OCI-LY7 (cell line): Measurements from ENCODE around the gene PKLR. TPM values are rescaled to one million over a fixed set of nuclear protein-coding genes. Genes with fewer than 3 reads are reported as not detected.
A peak's percentile ranks its signal among the peaks of the same experiment; 100 is the strongest.

Experiments
- BruUV-seq: library from RNA; stranded (reverse); fragments of 400-500 nt; replicated peaks from 2 replicates; lab custom pipeline; 2021; lab: Mats Ljungman, UMichigan
- CTCF ChIA-PET: fragments of 300-600 bp; sonication (Branson Sonifier 250); formaldehyde crosslinking; loops from one replicate; lab custom pipeline; 2022; ENCODE audit warnings: antibody characterized with exemption; ENCODE audit not compliant: unreplicated experiment; lab: Charles Lee
- POLR2A ChIA-PET: fragments of 300-600 bp; sonication (Branson Sonifier 250); formaldehyde crosslinking; loops from one replicate; lab custom pipeline; 2022; ENCODE audit warnings: antibody characterized with exemption; lab: Charles Lee
- DNase-seq: peaks from one replicate; pipeline ENCODE4 v3.0.0-alpha.2; 2015; ENCODE audit warnings: low spot score
- H2AFZ ChIP-seq: fragments of 200-600 bp; sonication (generic), shearing (Covaris generic); 2 replicates; pipeline ENCODE4 v1.6.1; 2014; ENCODE audit warnings: mild to moderate bottlenecking, antibody characterized with exemption, low read length, moderate library complexity
- H3K27ac ChIP-seq: fragments of 200-600 bp; sonication (generic); 2 replicates; pipeline ENCODE4 v1.5.1; 2014; ENCODE audit warnings: mixed run types, low read depth, mild to moderate bottlenecking, moderate library complexity, low read length, inconsistent platforms; ENCODE audit not compliant: poor library complexity, severe bottlenecking
- H3K36me3 ChIP-seq: fragments of 200-600 bp; sonication (generic); 2 replicates; pipeline ENCODE4 v1.6.1; 2014; ENCODE audit warnings: mild to moderate bottlenecking, antibody characterized with exemption, low read length, moderate library complexity, mixed read lengths; ENCODE audit not compliant: insufficient read depth
- H3K4me1 ChIP-seq: fragments of 200-600 bp; sonication (generic); 2 replicates; pipeline ENCODE4 v1.5.1; 2014; ENCODE audit warnings: mild to moderate bottlenecking, low read length; ENCODE audit not compliant: insufficient read depth, poor library complexity, severe bottlenecking
- H3K4me2 ChIP-seq: fragments of 200-600 bp; sonication (generic); 2 replicates; pipeline ENCODE4 v1.6.1; 2014; ENCODE audit warnings: mild to moderate bottlenecking, low read length
- H3K4me3 ChIP-seq: fragments of 200-600 bp; sonication (generic); 2 replicates; pipeline ENCODE4 v1.5.1; 2014; ENCODE audit warnings: mild to moderate bottlenecking, low read depth, low read length; ENCODE audit not compliant: poor library complexity, severe bottlenecking
- H3K79me2 ChIP-seq: fragments of 200-600 bp; sonication (generic); 2 replicates; pipeline ENCODE4 v1.6.1; 2016; ENCODE audit warnings: low read depth, mild to moderate bottlenecking, low read length, moderate library complexity, mixed read lengths; ENCODE audit not compliant: insufficient read depth
- H3K9me2 ChIP-seq: fragments of 200-600 bp; sonication (generic); 2 replicates; pipeline ENCODE4 v1.6.1; 2016; ENCODE audit warnings: mild to moderate bottlenecking, low read length, mixed read lengths; ENCODE audit not compliant: insufficient read depth
- H3K9me3 ChIP-seq: fragments of 200-600 bp; sonication (generic); 2 replicates; pipeline ENCODE4 v1.6.1; 2014; ENCODE audit warnings: mild to moderate bottlenecking, mixed run types, low read length, mixed read lengths
- H4K20me1 ChIP-seq: fragments of 200-600 bp; sonication (generic); 2 replicates; pipeline ENCODE4 v1.6.1; 2014; ENCODE audit warnings: mild to moderate bottlenecking, antibody characterized with exemption, low read length, moderate library complexity, mixed read lengths; ENCODE audit not compliant: insufficient read depth
- EZH2phosphoT487 ChIP-seq: fragments of 200-600 bp; sonication (generic); IDR thresholded peaks from 2 replicates; pipeline ENCODE4 v1.6.1; 2018; ENCODE audit warnings: low read depth, borderline replicate concordance, mild to moderate bottlenecking, mixed run types, antibody characterized with exemption, low read length, moderate library complexity, mixed read lengths
- intact Hi-C: fragments of 100-400 bp; cut with micrococcal nuclease; formaldehyde crosslinking; loops from one replicate; pipeline ENCODE4 v1.10.0; 2022; ENCODE audit not compliant: unreplicated experiment
- total RNA-seq, 2 experiments: library from RNA; depleted of rRNA in 1 of 2; stranded (reverse); fragments of >200 nt in 1 of 2; shearing (Covaris generic) in 1 of 2; gene quantifications; 2 replicates each; pipeline ENCODE4 v1.2.3, GENCODE V29; 2014 to 2022
- TF ChIP-seq, protein P1 (sequence below): fragments of 200-600 bp; sonication (generic); conservative IDR thresholded peaks from 2 replicates; pipeline ENCODE4 v1.5.1; 2014; ENCODE audit warnings: mild to moderate bottlenecking, antibody characterized with exemption, low read length, moderate library complexity, mixed read lengths

PKLR gene
- total RNA-seq, 2 experiments from 2014 or later, result 0.19 to 0.51 TPM

DNA sequence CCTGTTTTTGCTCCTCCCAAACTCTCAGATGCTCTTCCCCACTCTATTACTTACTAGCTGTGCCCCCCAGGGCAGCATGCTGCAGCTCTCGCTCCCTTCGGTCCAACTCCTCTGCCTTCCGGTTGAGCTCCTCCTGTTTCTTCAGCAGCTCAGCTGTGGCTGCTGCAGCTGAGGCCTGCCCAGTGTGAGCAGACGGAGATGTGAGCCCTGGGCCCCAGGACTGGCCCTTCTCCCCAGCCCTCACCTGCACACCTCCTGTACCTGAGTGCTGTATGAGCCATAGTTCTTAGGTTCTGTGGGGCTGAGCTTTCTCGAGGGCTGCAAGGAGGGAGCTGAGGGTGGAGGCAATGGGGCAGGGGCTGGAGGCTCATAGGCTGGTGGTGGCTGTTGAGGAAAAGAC, 41.0 kb downstream of the PKLR start:
- no peak overlapping the region for H3K27ac ChIP-seq
- H3K79me2 ChIP-seq, result peaks cover 19% of the 10 kb centered on the region; the same call in 1 of the 2 replicates
- no peak for TF ChIP-seq EZH2phosphoT487
- TF ChIP-seq, protein P1, sequence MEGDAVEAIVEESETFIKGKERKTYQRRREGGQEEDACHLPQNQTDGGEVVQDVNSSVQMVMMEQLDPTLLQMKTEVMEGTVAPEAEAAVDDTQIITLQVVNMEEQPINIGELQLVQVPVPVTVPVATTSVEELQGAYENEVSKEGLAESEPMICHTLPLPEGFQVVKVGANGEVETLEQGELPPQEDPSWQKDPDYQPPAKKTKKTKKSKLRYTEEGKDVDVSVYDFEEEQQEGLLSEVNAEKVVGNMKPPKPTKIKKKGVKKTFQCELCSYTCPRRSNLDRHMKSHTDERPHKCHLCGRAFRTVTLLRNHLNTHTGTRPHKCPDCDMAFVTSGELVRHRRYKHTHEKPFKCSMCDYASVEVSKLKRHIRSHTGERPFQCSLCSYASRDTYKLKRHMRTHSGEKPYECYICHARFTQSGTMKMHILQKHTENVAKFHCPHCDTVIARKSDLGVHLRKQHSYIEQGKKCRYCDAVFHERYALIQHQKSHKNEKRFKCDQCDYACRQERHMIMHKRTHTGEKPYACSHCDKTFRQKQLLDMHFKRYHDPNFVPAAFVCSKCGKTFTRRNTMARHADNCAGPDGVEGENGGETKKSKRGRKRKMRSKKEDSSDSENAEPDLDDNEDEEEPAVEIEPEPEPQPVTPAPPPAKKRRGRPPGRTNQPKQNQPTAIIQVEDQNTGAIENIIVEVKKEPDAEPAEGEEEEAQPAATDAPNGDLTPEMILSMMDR, result no peak
- no peaks in the 10 kb centered on the region for H3K9me3 ChIP-seq
- no peaks in the 10 kb centered on the region for H4K20me1 ChIP-seq
- no peak for DNase-seq
- intact Hi-C loops, result loop anchor here (5.0 kb wide), 1 partner anchor 53 kb away; the partner anchor contains the start of genes MTX1 and THBS3
- BruUV-seq, result no TSS peak
- peak overlapping the region; percentile 73 for H3K4me2 ChIP-seq
- H3K9me2 ChIP-seq, result no peaks in the 10 kb centered on the region
- H3K36me3 ChIP-seq, result peaks cover 73% of the 10 kb centered on the region
- ChIA-PET POLR2A (interaction anchor here (2.3 kb wide), 1 partner anchor 13 kb away, joined by 13 read pairs; the partner anchor contains the start of gene CLK2), CTCF (interaction anchor here (3.4 kb wide), 1 partner anchor 9 kb away, joined by 10 read pairs; no protein-coding TSS in a partner anchor)
- H2AFZ ChIP-seq, result no peak overlapping the region
- H3K4me1 ChIP-seq, result peaks cover 23% of the 10 kb centered on the region
- no peak overlapping the region for H3K4me3 ChIP-seq

DNA sequence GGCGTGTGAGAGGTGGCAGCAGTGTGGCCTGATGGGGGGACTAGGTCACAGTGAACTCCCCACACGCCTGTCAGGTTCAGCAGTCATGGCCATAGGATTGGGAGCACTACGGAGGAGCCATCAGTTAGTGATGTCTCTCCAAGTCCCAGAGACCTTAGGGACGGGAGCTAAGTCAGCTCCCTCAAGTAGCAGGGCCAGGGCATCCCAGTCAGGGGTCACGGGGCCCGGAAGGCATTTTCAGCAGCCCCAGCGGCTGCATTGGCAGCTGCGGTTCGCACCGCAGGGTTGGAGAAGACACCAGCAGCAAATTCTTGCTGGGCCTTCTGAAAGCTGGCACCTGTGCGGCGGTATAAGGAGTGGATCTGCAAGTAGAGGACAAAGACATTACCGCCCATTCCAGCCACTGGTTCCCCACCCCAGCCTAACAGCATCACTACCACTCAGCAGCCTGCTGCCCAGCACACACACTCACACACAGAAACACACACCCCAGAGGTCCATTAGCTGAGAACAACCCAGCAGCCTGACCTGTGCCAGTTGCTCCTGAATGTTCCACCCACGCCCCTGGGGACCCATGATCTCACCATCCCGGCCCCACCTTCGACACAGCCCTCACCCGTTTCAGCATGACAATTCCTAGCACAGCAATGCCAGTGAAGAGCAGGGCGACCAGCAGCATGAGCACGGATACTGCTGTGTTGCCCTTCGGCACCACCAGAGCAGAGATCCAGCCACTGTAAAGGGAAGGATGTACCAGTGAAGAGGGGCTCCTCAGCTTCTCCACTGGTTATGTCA, 45.0 kb downstream of the PKLR start:
- Histone ChIP-seq H2AFZ (no peak overlapping the region), H3K79me2 (peaks cover 12% of the 10 kb centered on the region; the same call in 1 of the 2 replicates), H3K36me3 (peaks cover 44% of the 10 kb centered on the region), H3K4me3 (no peak overlapping the region), H3K9me3 (no peaks in the 10 kb centered on the region), H3K9me2 (no peaks in the 10 kb centered on the region), H3K4me1 (peaks cover 31% of the 10 kb centered on the region), H3K27ac (no peak overlapping the region), H3K4me2 (no peak overlapping the region), H4K20me1 (no peaks in the 10 kb centered on the region)
- no peak for DNase-seq
- POLR2A ChIA-PET, result no interaction called here
- intact Hi-C loops, result no loop called here
- no peak for TF ChIP-seq EZH2phosphoT487
- TF ChIP-seq, protein P1, result no peak
- CTCF ChIA-PET, result no interaction called here
- BruUV-seq, result TSS peak; percentile 67
